Measurements from ENCODE around the gene NXT1.

Gene NXT1

DNA sequence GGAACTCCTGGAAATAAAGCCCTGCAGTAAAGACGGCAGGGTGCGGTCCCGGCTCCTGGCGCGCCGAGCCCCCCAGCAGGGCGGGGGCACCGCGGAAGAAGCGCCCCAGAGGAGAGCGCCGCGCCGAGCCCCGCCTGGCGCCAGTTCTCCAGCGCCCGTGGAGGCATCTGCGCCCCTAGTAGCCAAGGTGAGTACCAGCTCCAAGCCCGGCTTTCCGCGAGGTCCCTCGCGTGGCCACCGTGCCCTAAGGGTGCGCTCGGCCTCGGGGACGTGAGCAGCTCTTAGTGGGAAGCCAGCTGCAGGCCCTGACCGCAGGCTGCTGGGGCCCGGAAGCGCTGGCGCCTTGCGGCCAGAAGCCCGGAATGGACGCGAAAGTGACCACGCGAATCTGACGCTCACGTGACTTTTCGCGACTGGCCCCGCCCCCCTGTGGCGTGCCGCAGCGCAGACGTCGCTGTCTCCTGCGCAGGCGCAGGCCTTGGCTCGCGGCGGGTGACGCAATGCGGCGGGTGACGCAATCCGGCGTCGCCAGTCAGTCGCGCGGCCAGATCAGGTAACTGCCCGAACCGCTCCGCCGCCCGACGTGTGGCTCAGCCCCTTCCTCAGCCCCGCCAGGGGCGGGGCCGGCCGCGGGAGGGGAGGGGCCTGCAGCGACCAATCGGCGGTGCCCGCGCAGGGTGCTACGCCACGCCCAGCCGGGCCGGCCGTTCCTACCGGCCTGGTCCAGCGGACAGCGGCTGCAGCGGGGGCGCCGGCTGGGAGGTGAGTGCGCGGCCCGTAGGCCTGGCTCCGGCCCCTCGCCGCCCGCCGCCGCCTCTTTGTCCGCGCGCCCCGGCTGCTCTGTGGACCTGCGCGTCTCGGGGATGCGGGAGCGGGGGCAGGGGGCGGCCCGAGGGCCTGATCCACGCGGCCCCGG is 11.1 kb downstream of the NXT1 start, which contains the start of gene GZF1:
TSS of gene GZF1 (plus strand) at position 707 of the 916 bp plus-strand sequence. CDS start 2,202 bp downstream, outside the sequence.
- peak; percentile 96 for DNase-seq

GRCh38 chr20:23362392-23363256 is 12.0 kb downstream of the NXT1 start:
- DNase-seq: no peak

DNA sequence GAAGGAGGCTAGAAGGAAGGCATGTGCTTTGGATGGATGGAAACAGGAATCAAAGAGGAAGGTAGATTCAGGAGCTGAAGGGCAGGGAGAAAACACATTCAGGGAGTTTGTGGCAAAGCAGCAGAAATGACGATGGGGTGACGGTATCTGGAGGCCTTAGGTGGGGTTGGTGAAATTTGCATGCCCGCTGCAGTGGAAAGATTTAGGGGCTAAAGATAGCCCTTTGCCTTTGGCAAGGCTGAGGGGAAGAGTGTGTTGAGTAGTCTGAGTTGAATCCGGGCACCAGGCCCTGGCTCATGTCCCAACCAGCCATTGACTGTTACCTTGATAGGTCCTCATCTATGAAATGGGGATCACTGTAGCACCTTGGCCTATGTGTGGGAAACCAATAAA is 12.7 kb downstream of the NXT1 start:
- DNase-seq: no peak

DNA sequence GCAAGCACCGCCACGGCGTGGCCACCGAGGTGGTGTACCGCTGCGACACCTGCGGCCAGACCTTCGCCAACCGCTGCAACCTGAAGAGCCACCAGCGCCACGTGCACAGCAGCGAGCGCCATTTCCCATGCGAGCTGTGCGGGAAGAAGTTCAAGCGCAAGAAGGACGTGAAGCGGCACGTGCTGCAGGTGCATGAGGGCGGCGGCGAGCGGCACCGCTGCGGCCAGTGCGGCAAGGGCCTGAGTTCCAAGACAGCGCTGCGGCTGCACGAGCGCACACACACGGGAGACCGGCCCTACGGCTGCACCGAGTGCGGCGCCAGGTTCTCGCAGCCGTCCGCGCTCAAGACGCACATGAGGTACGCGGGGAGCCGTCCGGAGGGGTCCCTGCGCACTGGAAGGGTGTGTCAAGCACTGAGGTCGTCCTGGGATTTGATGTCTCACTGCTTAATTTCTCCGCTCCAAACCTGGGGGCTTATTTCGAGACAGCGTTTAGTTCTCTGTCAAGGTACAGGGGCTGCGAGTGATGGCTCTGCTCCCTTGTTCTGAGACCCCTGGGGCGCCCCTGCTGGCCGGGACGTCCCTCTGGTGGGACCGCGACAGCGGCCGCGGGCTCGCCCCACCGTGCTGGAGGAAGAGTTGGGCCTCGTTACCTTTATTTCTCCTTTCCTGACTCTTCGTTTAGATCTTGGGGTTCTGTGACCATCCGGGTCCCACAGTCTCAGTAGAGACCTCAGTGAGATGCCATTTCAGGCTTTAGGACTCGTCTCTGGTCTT is 15.0 kb downstream of the NXT1 start:
- DNase-seq: no peak

GRCh38 chr20:23366384-23366783 is 15.8 kb downstream of the NXT1 start:
- no peak for DNase-seq

DNA sequence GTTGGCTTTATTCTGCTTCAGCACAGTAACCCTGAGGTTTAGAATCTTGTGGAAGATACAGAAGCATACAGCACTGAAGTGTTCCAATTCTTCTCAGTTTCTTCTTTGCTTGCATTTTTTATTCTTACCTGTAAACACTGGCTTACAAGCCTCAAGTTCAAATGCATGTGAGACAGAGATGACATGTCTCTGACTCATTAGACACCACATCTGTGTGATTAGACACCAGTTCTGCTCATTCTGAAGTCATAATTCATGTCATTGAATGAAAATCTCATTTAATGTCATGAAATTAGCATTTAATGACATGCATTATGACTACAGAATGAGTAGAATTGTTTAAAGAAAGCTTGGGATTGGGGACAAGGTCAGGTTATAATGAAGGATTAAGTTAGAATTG is 17.2 kb downstream of the NXT1 start:
- DNase-seq: no peak

GRCh38 chr20:23368316-23369071 is 17.9 kb downstream of the NXT1 start:
- DNase-seq: no peak

DNA sequence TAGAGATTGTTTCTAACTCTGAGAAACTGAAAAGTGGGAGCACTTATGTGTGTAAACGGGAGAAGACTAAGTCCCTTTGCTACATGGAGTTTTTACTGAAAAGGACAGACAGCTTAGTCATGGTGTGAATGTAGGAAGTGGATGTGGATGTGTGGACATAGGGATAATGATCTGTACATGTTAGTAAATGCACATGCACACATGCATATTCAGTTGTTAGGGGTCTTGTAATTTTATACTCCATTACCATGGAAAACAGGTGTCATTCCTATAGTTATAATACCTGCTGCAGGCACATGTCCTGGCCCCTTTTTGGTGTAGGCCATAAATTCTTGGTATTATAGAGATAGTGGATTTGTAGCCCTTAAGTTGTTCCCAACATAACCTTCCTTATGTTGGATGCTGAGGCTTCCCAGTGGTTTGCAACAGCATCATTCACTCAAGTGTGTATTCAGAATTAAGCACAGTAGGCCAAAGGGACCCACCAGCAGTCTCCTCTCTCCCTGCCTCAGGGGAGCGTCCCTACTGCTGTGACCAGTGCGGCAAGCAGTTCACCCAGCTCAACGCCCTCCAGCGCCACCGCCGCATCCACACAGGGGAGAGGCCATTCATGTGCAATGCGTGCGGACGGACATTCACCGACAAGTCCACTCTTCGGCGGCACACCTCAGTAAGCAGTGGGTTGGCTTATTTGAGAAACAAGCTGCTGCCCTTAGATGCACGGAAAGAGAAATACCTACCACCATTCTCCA is 18.7 kb downstream of the NXT1 start:
- DNase-seq: no peak

GRCh38 chr20:23370274-23370673 is 19.7 kb downstream of the NXT1 start:
- DNase-seq: no peak

DNA sequence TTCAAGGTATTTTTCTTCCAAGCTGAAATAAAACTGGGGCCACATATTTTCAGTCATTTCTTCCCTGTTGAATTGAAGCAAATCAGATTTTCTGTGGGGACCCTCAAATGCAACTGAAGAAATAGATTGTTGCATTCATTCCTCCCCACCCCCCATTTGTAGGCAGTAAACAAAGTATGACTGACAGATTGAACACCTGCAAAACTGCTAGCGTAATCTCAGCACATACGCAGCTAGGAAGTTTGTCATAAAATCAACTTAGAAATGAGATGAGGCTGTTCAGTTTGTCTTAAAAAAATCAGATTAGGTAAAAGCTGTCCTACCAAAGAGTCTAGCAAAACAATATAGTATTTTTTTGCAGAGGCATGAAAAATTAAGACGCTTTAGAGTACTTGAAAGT is 20.3 kb downstream of the NXT1 start:
- DNase-seq: no peak

DNA sequence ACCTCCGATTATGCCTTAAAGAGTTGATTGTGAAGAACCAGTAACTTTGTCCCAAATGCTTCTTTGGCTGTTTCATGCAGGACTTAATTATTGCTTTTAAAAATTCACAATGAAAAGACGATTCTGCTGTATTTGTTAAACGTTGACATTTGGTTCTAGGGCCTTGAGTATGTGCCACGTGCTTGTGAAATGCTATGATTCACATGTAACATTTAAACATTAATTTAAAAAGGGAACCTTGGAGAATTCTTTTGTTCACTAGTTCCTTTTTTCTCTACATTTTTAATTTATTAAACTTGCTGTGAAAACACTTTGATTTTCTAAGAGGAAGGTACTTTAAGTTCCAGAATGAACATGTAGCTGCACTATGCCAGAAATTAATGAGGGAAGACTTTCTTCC is 20.9 kb downstream of the NXT1 start:
- no peak for DNase-seq

DNA sequence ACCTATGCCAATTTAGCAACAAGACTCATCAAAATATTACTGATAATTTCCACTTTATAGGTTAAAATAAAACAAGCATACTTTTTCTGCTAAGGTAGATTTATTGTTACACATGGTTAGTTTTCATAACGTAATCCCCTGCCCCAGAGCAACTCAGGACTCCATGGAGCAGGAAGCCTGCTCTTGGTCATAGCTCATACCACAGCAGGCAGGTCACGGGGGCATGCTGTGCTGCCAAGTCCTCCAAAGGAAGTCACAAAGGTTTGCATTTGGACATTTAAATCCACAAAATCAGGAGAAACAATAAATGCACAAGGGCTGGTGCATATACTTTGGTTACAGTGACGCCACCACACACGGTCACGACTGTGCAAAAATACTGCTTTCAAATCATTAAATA is 23.9 kb downstream of the NXT1 start:
- DNase-seq: no peak

DNA sequence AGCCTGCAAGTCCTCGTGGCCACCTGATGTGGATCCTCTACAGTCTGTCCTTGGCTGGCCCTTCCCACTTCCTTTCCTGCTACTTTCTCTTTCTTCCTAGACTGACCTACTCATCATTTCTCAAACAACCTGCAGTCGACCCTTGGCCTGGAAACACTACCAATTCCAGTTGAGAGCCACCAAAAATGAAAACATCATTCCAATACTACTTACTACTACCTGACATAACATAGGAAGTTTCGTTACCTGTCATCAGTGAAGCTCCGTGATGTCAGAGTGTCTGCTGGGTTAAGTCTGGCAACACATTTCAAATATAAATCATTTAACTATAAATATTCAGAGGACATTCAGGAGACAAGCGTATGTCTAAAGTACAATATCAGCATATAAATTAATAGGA is 25.2 kb downstream of the NXT1 start:
- DNase-seq: no peak

- no peak for DNase-seq
These were observed 29.2 kb downstream of the NXT1 start for GRCh38 chr20:23379772-23380171.

- no peak for DNase-seq
These were observed 31.3 kb downstream of the NXT1 start for GRCh38 chr20:23381876-23382275.

DNA sequence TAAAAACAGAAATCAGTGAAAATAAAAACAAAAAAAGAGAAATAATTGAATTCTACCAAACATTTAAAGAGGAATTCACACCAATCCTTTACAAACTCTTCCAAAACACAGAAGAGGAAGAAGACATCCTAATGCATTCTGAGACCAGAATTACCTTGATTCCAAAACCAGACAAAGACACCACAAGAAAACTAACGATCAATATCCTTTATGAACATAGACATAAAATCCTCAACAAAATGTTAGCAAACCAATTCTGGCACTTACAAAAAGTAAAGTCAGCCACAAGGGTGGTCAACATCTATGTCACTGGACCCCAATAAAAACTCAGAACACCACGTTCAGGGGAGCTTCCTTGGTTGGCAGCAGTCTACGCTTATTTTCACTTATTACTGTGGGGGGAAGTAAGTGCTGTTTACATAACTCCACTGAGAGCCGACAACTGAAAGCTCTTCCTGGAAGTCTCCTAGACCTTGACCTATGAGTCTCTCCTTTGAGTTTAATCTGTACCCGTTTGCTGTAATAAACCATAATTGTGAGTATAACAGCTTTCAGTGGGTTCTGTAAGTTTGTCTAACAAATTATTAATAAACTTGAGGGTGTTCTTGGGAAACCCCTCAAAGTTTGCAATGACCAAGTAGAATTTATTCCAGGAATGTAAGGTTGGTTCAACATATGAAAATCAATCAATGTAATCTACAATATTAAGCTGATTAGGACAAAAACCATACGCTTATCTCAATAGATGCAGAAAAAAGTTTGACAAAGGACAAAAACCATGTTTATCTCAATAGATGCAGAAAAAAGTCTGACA is 35.9 kb downstream of the NXT1 start:
- DNase-seq: no peak

- DNase-seq: no peak
These were observed 36.5 kb downstream of the NXT1 start for GRCh38 chr20:23387118-23387443.

DNA sequence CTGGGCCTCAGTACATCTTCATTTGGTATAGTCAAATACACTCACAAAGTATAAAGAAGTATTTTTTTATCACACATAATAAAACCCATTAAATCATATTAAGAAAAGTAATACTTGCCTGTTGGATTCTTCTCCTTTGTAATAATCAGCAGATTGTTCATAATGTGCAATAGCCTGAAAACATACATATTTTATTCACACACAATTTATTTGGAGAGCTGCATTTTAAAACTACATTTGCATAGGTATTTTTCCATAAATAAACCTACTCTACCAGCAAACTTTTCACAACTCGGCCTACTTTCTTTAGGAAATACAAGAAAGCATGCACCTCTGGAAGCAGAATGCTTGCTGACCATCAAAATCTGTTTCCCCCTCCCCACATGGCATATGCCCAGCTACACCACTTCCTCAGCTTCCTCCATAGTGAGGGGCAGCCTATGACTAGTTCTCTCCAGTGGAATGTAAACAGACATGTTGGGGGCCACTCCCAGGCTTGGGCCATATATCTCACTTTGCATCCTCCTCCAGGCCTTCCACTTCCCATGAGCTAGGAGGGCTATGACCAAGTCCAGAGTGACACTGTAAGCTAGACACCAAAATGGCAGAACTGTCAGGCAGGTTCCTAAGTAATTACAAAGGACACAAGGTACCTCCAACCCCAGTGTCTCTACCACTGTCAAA is 39.6 kb downstream of the NXT1 start:
- no peak for DNase-seq

- no peak for DNase-seq
These were observed 41.2 kb downstream of the NXT1 start for GRCh38 chr20:23391707-23392310.
